Left lung (tissue), 10 donors: ENCODE measurements around the gene TMEM38B. TPM values are rescaled to one million over a fixed set of nuclear protein-coding genes. Genes with fewer than 3 reads are reported as not detected.
A peak's percentile ranks its signal among the peaks of the same experiment; 100 is the strongest.

ENCODE experiments used
- ATAC-seq: fragments of 200-7000 bp; cut with Tn5 transposase; one replicate; pipeline ENCODE4 v1.9.1; 2020; ENCODE audit warnings: moderate library complexity
- DNase-seq, 4 donors: peaks; one replicate each; pipeline ENCODE4 v3.0.0-alpha.2; 2013 to 2020
- H3K27ac ChIP-seq, 2 donors: fragments of 200-600 bp; sonication (generic) in 1 of 2; one replicate each; pipeline versions ENCODE4 v1.5.0 to v1.8.0; 2020 to 2021
- H3K27me3 ChIP-seq, 2 donors: fragments of 200-600 bp; sonication (generic) in 1 of 2; one replicate each; pipeline versions ENCODE4 v1.5.0 to v1.8.0; 2020 to 2021
- H3K36me3 ChIP-seq, 2 donors: fragments of 200-600 bp; sonication (generic) in 1 of 2; one replicate each; pipeline versions ENCODE4 v1.5.0 to v1.8.0; 2020 to 2021
- H3K4me1 ChIP-seq, 2 donors: fragments of 200-600 bp; one replicate each; pipeline ENCODE4 v1.8.0; 2021
- H3K4me3 ChIP-seq, 2 donors: fragments of 200-600 bp; sonication (generic) in 1 of 2; one replicate each; pipeline versions ENCODE4 v1.5.0 to v1.8.0; 2020 to 2021; ENCODE audit warnings: mild to moderate bottlenecking in 1 of 2
- H3K9me3 ChIP-seq, 2 donors: fragments of 200-600 bp; sonication (generic) in 1 of 2; one replicate each; pipeline versions ENCODE4 v1.5.0 to v1.8.0; 2020 to 2021
- intact Hi-C, 2 donors: fragments of 100-400 bp; cut with DNase I; formaldehyde crosslinking; loops; one replicate each; pipeline versions ENCODE4 v1.11.2 to v1.14.2; 2022
- polyA plus RNA-seq, 6 donors: library from polyadenylated mRNA; unstranded; fragments of 120-200 nt; gene quantifications; one replicate each; pipeline ENCODE4 v1.2.1, GENCODE V29; 2013; ENCODE audit not compliant: insufficient read length in 6 of 6
- total RNA-seq, 2 donors: library from RNA; stranded (reverse); fragmentation: NEBNext Ultra II Directional; extraction: Animal tissue kit (Norgen Biotek cat#: 25700); gene quantifications; one replicate each; pipeline ENCODE4 v1.2.1, GENCODE V29; 2021
- TF ChIP-seq, protein P1 (sequence below), 2 donors: fragments of 200-600 bp; sonication (generic) in 1 of 2; IDR thresholded peaks; one replicate each; pipeline versions ENCODE4 v1.5.0 to v1.8.0; 2021; ENCODE audit warnings: antibody characterized with exemption in 2 of 2
- donor health status: DM: no; HTN: yes; CAD: no.
- donor health status: DM: no; HTN: no; CAD: no.

Gene TMEM38B
- total and polyA plus RNA-seq, 8 donors = 11.6 to 19.9 (median 14.9) TPM

DNA sequence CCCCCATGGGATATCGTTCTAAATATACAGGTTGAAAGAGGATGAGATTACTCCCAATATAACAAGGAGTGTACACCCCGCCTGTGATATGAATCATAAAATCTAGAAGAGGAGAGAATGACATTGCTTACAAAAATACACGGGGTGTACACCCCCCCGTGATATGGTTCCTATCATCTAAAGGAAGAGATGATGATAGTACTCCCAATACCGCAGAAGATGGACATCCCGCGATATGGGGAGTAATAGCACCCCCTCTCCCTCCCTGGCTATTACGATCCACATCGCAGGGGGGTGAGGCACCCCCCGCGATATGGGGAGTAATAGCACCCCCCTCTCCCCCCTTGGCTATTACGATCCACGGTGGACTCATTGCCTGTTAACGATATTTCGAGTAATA, 124.6 kb downstream of the TMEM38B start:
- no peaks in the 10 kb centered on the region for H3K4me1 ChIP-seq
- no peaks in the 10 kb centered on the region for H3K27me3 ChIP-seq
- no peak overlapping the region for H3K27ac ChIP-seq
- TF ChIP-seq, protein P1, sequence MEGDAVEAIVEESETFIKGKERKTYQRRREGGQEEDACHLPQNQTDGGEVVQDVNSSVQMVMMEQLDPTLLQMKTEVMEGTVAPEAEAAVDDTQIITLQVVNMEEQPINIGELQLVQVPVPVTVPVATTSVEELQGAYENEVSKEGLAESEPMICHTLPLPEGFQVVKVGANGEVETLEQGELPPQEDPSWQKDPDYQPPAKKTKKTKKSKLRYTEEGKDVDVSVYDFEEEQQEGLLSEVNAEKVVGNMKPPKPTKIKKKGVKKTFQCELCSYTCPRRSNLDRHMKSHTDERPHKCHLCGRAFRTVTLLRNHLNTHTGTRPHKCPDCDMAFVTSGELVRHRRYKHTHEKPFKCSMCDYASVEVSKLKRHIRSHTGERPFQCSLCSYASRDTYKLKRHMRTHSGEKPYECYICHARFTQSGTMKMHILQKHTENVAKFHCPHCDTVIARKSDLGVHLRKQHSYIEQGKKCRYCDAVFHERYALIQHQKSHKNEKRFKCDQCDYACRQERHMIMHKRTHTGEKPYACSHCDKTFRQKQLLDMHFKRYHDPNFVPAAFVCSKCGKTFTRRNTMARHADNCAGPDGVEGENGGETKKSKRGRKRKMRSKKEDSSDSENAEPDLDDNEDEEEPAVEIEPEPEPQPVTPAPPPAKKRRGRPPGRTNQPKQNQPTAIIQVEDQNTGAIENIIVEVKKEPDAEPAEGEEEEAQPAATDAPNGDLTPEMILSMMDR (IDR thresholded peaks at IDR 0.05) = no peak
- peaks cover 0 to 25% of the 10 kb centered on the region in 2 donors for H3K9me3 ChIP-seq
- H3K36me3 ChIP-seq = no peaks in the 10 kb centered on the region
- intact Hi-C loops = no loop called here
- ATAC-seq (no peak), DNase-seq (no peak)
- no peak overlapping the region for H3K4me3 ChIP-seq

DNA sequence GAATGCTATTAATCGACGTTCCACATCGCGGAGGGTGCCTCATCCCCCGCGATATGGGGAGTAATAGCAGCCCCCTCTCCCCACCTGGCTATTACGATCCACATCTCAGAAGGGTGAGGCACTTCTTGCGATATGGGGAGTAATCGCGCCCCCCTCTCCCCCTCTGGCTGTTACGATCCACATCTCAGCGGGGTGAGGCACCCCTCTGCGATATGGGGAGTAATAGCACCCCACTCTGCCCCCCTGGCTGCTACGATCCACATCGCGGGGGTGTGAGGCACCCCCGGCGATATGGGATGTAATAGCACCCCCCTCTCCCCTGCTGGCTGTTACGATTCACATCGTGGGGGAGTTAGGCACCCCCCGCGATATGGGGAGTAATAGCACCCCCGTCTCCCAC, 128.5 kb downstream of the TMEM38B start:
- H3K27me3 ChIP-seq = no peaks in the 10 kb centered on the region
- intact Hi-C loops = no loop called here
- DNase-seq = peak in 1 of 4 donors; percentile 41
- TF ChIP-seq, protein P1 (IDR thresholded peaks at IDR 0.05) = no peak
- no peaks in the 10 kb centered on the region for H3K4me1 ChIP-seq
- no peaks in the 10 kb centered on the region for H3K36me3 ChIP-seq
- H3K4me3 ChIP-seq = no peak overlapping the region
- ATAC-seq = no peak
- no peak overlapping the region for H3K27ac ChIP-seq
- peaks cover 0 to 25% of the 10 kb centered on the region in 2 donors for H3K9me3 ChIP-seq

Other genes starting within 250 kb of the TMEM38B start
- gene FSD1L, start 246.5 kb upstream of the TMEM38B start, total RNA-seq = 1 to 10 TPM; 3.7 to 6.4 TPM
- gene FSD1L, start 246.5 kb upstream of the TMEM38B start, polyA plus RNA-seq = 1 to 10 TPM; 6.4 to 9.4 (median 7.8) TPM
- 10 to 100 TPM; 14.9 to 15.3 TPM for gene FKTN, start 136.4 kb upstream of the TMEM38B start, total RNA-seq
- gene FKTN, start 136.4 kb upstream of the TMEM38B start, polyA plus RNA-seq = 10 to 100 TPM; 25.3 to 32.6 (median 29.1) TPM
- gene TAL2, start 32.1 kb upstream of the TMEM38B start, total RNA-seq = under 1 TPM in 1 of 2 donors, not detected in 1; 0.41 TPM
- gene TAL2, start 32.1 kb upstream of the TMEM38B start, polyA plus RNA-seq = 1 to 10 TPM in 1 of 6 donors, under 1 TPM in 4, not detected in 1; 0.60 to 1.0 (median 0.79) TPM